ENCODE results near the gene NTRK3.
A peak's percentile ranks its signal among the peaks of the same experiment; 100 is the strongest.
"Not testable (repeated sequence)": the region's sequence is repeated elsewhere in the genome, so short reads cannot be mapped to it uniquely, and the experiment has no call there.

The NTRK3 gene

DNA sequence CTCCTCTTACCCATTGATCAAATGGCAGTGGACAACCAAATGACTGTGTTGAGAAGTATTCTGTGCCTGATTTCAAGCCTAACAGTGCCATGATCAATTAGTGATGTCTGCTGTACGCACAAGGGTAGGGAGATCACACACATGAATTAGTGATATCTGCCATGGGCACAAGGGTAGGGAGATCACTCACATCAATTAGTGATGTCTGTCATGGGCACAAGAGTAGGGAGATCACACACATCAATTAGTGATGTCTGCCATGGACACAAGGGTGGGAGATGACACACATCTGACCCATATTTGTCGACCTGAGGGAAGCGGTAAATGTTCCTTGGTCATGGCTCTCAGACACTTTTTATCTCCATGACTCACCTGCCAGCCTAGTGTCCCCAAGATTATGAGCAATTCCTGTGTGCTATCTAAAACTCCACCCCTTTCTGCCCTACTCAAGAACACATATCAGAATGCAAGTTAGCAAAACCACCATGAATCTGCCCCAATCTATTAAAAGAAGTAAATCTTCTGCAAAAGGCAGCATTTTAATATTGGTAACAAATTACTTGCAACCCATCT lies 165.0 kb downstream of the NTRK3 start:
- no peak for DNase-seq
- intact Hi-C loops (cut with DNase I) = no loop called here

DNA sequence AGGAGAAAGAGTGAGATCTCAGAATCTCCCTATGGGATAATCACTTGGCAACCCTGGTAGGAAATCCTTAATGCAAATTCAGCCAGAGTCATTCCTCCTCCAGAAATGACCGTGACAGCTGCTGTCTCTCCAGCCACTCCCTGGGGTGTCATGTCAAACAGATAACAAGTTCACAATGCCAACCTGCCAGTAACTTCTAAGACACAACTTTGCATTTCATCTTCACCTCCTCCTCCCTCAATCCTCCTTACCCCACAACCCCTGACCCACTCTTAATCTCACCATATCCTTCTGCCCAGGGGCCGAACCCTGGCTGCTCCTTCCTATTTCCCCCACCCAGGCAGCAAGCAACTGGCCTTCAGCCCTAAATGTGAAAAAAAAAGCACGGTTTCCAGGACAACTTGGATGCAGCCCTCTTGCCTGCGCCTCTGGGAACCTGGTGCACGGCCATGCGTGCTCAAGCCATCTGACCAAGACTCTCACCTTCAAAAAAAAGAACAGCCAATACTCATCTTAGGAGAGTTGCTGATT lies 166.0 kb downstream of the NTRK3 start:
- intact Hi-C loops (cut with DNase I) = no loop called here

GRCh38 chr15:88089731-88090130 lies 166.8 kb downstream of the NTRK3 start:
- DNase-seq = no peak
- intact Hi-C loops (cut with DNase I) = no loop called here

More for the DNA sequence above, 166.0 kb downstream of the NTRK3 start:
- peak in 2 of 10 donors; percentile 33 to 74 for DNase-seq

GRCh38 chr15:88089024-88089620 lies 167.4 kb downstream of the NTRK3 start:
- DNase-seq = no peak
- intact Hi-C loops (cut with DNase I) = no loop called here

- intact Hi-C loops (cut with DNase I) = no loop called here
- DNase-seq = no peak
These were observed 172.5 kb downstream of the NTRK3 start for GRCh38 chr15:88083811-88084760.

GRCh38 chr15:88080616-88081015 lies 175.9 kb downstream of the NTRK3 start:
- intact Hi-C loops (cut with DNase I) = no loop called here
- DNase-seq = no peak

- no peak for DNase-seq
- intact Hi-C loops (cut with DNase I) = no loop called here
These were observed 179.1 kb downstream of the NTRK3 start for GRCh38 chr15:88077296-88078020.

GRCh38 chr15:88076328-88076727 lies 180.2 kb downstream of the NTRK3 start:
- intact Hi-C loops (cut with DNase I) = no loop called here

GRCh38 chr15:88075102-88075501 lies 181.4 kb downstream of the NTRK3 start:
- intact Hi-C loops (cut with DNase I) = no loop called here
- DNase-seq = no peak

More at GRCh38 chr15:88076328-88076727, 180.2 kb downstream of the NTRK3 start:
- DNase-seq = no peak

GRCh38 chr15:88074386-88074785 lies 182.2 kb downstream of the NTRK3 start:
- intact Hi-C loops (cut with DNase I) = no loop called here
- no peak for DNase-seq

- intact Hi-C loops (cut with DNase I) = no loop called here
- DNase-seq = peak in 1 of 10 donors; percentile 65
These were observed 183.2 kb downstream of the NTRK3 start for GRCh38 chr15:88073391-88073691.

DNA sequence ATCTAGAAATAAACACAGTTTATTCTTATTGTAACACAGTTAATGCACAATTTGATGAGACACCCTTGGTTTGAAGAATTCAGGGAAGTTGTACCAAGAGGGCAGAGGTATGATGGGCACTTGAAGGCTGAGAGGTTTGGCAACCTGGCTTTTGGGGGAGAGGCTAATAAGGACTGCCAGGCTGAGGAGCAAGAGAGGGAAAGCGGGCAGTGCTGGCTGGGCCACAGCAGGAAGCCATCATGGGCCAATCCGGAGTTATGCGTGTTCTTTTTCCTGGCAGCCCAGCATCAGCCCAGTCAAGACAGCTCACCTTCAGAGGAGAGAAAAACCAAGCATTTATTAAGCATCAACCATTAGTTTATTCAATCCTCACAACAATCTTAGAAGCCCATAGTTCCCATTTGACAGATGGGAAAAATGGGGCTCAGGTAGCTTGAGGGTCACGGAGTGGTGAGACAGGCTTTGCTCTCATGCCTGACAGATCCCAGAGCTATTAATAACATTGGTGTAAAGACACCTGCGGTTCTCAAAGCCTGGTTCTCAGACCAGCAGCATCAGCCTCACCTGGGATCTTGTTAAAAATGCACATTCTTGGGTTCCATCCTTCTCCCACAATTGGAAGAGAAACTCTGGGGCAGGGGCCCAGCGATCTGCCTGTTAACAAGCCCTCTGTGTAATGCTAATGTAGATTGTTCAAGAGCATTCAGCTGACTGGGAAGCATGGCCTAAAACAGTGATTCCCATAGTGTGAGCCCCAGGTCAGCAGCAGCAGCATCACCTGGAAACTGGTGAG lies 183.7 kb downstream of the NTRK3 start:
- intact Hi-C loops (cut with DNase I) = no loop called here
- DNase-seq = no peak

GRCh38 chr15:88072133-88072532 lies 184.4 kb downstream of the NTRK3 start:
- DNase-seq; intact Hi-C loops (cut with DNase I): not testable (repeated sequence)

DNA sequence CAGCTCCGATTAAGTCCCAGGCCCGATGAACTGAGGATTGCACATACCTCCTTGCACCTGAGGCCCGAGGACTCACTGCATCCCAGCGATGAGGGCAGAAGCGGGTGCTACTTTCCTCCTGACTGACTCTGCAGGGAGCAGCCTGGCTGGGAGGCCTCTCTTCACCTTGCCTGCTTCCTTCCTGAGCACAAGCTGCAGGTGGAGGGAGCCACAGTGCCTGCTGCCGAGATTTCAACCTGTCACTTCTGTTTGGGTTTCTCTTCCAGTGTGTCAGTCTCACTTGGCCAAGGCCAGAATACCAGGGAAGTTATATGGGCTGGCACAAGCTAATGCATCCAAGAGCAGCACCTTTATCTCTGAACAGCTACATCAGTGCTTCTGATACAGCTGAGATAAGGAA lies 185.4 kb downstream of the NTRK3 start:
- intact Hi-C loops (cut with DNase I) = no loop called here
- no peak for DNase-seq

DNA sequence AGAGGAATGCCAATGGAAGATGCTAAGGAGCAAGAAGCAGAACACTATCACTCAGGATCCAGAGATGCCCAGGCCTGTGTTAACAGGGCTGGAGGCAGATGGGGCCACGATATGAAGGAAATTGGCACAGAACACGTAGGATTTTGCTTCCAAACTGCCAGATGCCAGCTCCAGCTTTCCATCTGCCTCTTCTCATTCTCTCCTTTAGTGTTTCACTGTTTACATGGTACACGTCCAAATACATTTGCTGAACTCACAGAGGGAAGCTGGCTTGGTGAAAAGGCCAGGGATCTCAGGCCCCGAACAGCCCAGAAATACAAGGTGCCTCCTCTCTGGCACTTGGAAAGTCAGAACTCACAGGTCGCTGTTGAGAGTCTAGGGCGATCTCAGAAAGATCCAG lies 187.0 kb downstream of the NTRK3 start:
- peak in 1 of 10 donors; percentile 16 for DNase-seq
- intact Hi-C loops (cut with DNase I) = no loop called here

DNA sequence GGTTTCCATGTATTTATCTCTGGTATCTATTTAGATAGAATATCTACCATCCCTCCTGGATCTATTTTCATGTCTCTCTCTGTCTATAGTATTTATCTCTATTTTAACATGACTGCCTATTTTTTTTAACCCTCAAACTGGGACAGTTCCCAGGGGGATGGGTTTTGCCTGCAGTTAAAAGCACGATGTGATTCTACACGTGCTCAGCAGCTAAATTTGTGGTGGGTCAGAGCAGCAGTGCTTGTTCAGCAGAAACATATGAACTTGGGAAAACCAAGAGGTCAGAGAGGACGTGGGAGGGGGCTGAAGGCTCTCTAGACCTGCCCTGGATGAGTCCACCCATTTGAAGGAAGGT lies 189.2 kb downstream of the NTRK3 start:
- DNase-seq = no peak
- intact Hi-C loops (cut with DNase I) = no loop called here

GRCh38 chr15:88066636-88067330 lies 189.8 kb downstream of the NTRK3 start:
- DNase-seq = no peak
- intact Hi-C loops (cut with DNase I) = no loop called here

GRCh38 chr15:88061452-88061851 lies 195.1 kb downstream of the NTRK3 start:
- intact Hi-C loops (cut with DNase I) = no loop called here
- DNase-seq = peak in 4 of 10 donors; percentile 25 to 81 (median 56)

- intact Hi-C loops (cut with DNase I) = no loop called here
These were observed 196.2 kb downstream of the NTRK3 start for GRCh38 chr15:88060383-88060782.

More at GRCh38 chr15:88060383-88060782, 196.2 kb downstream of the NTRK3 start:
- DNase-seq = peak in 1 of 10 donors; percentile 61

Measured in posterior cingulate gyrus (tissue), 11 donors.